NOMO-1 treated with dmso at 0.1 percent for 144 hours (cell line): ENCODE results near the gene LYPD6.
"Not testable (repeated sequence)": the region's sequence is repeated elsewhere in the genome, so short reads cannot be mapped to it uniquely, and the experiment has no call there.

ENCODE experiments used
- DNase-seq: peaks from one replicate; lab custom pipeline; 2025; ENCODE audit not compliant: unreplicated experiment; lab: John Stamatoyannopoulos, UW

The LYPD6 gene

DNA sequence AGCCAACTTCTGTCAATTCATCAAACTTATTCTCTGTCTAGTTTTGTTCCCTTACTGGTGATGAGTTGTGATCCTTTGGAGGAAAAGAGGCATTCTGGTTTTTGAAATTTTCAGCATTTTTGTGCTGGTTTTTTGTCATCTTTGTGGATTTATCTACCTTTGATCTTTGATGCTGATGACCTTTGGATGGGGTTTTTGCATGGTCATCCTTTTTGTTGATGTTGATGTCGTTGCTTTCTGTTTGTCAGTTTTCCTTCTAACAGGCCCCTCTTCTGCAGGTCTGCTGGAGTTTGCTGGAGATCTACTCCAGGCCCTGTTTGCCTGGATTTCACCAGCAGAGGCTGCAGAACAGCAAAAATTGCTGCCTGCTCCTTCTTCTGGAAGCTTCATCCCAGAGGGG, 168.8 kb downstream of the LYPD6 start:
- not testable (repeated sequence) for DNase-seq

GRCh38 chr2:149506808-149507207, 176.4 kb downstream of the LYPD6 start:
- not testable (repeated sequence) for DNase-seq

DNA sequence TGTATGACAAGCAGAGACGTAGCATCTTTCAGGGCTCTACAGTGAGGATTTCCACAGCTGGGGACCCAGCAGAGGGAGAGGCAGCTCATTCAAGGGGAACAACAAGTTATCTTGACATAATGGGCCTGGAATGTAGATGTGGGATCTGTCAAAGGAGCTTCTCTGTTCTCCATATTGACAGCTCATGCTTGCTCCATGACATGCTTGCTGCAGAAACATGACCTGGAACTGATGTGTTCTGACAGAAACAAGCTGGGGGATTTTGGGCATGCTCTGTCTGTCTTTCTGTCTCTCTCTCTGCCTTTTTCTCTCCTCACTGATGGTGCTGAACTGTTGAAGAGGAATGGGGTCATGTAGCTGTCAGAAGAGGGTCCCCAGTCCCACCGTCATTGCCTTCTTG, 177.6 kb downstream of the LYPD6 start:
- DNase-seq: no peak

DNA sequence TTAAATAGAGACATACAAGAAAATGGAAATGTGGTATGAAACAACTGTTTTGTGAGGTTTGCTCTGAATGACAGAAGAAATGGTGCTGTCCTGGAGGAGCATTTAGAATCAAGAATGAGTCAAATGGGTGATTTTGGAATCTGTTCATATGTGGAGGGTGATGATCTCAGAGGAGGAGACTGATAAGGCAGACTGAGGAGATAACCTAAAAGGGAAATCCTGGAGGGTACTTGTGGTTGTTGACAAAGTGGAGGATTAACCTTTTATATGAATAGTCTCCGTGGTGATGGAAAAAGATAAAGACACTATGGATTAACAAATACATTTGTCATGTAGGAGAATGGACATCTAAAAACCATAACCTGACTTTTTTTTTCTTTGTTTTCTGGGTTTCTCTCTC, 183.1 kb downstream of the LYPD6 start:
- no peak for DNase-seq
